Mesothelial cell of epicardium (in vitro differentiated cells): ENCODE measurements around the gene CASQ2. TPM values are rescaled to one million over a fixed set of nuclear protein-coding genes. Genes with fewer than 3 reads are reported as not detected.

ENCODE experiments used
- DNase-seq, 2 experiments: peaks; one replicate each; pipeline ENCODE4 v3.0.0; 2021; ENCODE audit warnings: low spot score in 2 of 2; ENCODE audit not compliant: unreplicated experiment in 2 of 2
- H3K27ac Mint-ChIP-seq: 2 replicates; pipeline ENCODE4 v1.8.0; 2021; ENCODE audit warnings: mixed read lengths
- H3K27me3 Mint-ChIP-seq: 2 replicates; pipeline ENCODE4 v1.8.0; 2021; ENCODE audit warnings: low read depth, mixed read lengths
- H3K36me3 Mint-ChIP-seq: 2 replicates; pipeline ENCODE4 v1.8.0; 2021; ENCODE audit warnings: mixed read lengths
- H3K4me1 Mint-ChIP-seq: 2 replicates; pipeline ENCODE4 v1.8.0; 2021; ENCODE audit warnings: mixed read lengths
- H3K4me3 Mint-ChIP-seq: 2 replicates; pipeline ENCODE4 v1.8.0; 2021; ENCODE audit warnings: mild to moderate bottlenecking, moderate library complexity, mixed read lengths
- H3K9me3 Mint-ChIP-seq: 2 replicates; pipeline ENCODE4 v1.8.0; 2021; ENCODE audit warnings: mixed read lengths
- total RNA-seq: library from RNA; stranded (reverse); gene quantifications from 3 replicates; pipeline ENCODE4 v1.2.1, GENCODE V29; 2021
- TF ChIP-seq, protein P1 (sequence below): fragments of 200-600 bp; sonication (generic); IDR thresholded peaks from one replicate; pipeline ENCODE4 v1.5.0; 2021; ENCODE audit warnings: antibody characterized with exemption; ENCODE audit not compliant: unreplicated experiment

The CASQ2 gene
- total RNA-seq, 1 donor from 2014 or later: 0.13 TPM

DNA sequence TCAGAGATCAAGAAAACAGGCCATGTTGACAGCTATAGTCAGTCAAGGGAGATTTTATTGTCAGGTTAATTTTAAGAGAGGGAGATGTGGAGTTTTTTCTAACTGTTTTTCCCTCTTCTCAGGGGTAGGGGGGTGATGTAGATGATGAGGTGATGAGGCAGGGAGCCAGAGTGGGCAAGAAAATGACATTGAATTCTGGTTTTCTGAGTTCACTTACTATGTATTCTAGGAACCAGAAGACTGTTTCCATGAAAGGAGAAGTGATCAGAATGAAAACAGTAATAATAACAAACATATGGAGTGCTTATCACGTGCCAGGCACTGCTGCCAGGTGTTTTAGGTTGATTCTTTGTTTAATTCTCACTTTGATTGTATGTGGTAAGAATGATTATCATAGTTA, 40.2 kb downstream of the CASQ2 start:
- TF ChIP-seq, protein P1, sequence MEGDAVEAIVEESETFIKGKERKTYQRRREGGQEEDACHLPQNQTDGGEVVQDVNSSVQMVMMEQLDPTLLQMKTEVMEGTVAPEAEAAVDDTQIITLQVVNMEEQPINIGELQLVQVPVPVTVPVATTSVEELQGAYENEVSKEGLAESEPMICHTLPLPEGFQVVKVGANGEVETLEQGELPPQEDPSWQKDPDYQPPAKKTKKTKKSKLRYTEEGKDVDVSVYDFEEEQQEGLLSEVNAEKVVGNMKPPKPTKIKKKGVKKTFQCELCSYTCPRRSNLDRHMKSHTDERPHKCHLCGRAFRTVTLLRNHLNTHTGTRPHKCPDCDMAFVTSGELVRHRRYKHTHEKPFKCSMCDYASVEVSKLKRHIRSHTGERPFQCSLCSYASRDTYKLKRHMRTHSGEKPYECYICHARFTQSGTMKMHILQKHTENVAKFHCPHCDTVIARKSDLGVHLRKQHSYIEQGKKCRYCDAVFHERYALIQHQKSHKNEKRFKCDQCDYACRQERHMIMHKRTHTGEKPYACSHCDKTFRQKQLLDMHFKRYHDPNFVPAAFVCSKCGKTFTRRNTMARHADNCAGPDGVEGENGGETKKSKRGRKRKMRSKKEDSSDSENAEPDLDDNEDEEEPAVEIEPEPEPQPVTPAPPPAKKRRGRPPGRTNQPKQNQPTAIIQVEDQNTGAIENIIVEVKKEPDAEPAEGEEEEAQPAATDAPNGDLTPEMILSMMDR: no peak
- Mint-ChIP-seq H3K27ac (peak overlapping the region; percentile 86), H3K9me3 (no peaks in the 10 kb centered on the region), H3K36me3 (no peaks in the 10 kb centered on the region), H3K4me1 (peaks cover 17% of the 10 kb centered on the region), H3K4me3 (no peak overlapping the region), H3K27me3 (no peaks in the 10 kb centered on the region)
- no peak for DNase-seq

DNA sequence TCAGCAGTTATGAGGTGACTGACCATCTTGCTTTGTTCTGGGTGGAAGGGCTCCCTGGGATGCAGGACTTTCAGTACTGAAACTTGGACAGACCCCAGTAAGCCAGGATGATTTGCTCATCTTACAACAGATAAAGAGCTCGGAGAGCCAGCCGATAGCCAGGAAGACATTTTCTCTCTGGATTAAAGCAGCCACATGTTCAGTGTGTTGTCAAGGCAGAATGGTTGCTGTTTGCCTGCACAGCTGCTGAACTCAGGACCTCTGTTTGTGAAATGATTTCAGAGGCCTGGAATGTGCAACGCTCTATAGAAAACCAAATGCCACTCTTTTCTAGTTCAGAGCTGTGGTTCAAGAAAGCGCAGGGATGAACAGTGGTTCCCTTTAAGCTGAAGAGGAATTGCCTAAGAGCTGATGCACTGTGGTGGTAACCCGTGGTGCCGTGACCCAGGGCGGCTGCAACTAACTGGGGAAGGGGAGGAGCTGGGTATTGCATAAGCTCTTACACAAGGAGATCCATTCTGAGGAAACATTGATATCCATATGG, 40.7 kb downstream of the CASQ2 start:
- Mint-ChIP-seq H3K4me3 (no peak overlapping the region), H3K36me3 (no peaks in the 10 kb centered on the region), H3K27me3 (no peaks in the 10 kb centered on the region), H3K27ac (peak overlapping the region; percentile 86), H3K9me3 (no peaks in the 10 kb centered on the region), H3K4me1 (peaks cover 17% of the 10 kb centered on the region)
- DNase-seq: no peak
- TF ChIP-seq, protein P1: no peak

DNA sequence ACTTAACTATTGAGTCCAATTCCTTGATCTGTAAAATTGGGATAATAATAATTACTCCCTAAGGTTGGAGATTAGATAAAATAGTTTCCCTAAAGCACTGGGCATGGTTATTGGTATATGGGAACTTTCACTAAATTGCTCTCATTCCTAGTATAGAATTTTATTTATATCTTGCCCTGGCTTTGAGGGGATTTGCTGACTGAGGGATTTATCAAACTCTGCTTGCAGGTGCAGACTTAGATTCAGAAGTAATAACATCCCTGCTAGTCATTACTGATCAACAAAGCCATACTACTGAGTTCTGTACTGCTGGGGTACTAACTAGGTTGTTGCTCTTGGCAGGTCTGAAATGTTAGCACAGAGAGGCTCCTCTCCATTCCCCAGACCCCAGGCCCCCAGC, 41.9 kb downstream of the CASQ2 start:
- H3K36me3 Mint-ChIP-seq: no peaks in the 10 kb centered on the region
- no peak overlapping the region for H3K27ac Mint-ChIP-seq
- no peaks in the 10 kb centered on the region for H3K9me3 Mint-ChIP-seq
- H3K4me3 Mint-ChIP-seq: no peak overlapping the region
- peaks cover 17% of the 10 kb centered on the region for H3K4me1 Mint-ChIP-seq
- DNase-seq: no peak
- H3K27me3 Mint-ChIP-seq: no peaks in the 10 kb centered on the region
- TF ChIP-seq, protein P1: no peak

DNA sequence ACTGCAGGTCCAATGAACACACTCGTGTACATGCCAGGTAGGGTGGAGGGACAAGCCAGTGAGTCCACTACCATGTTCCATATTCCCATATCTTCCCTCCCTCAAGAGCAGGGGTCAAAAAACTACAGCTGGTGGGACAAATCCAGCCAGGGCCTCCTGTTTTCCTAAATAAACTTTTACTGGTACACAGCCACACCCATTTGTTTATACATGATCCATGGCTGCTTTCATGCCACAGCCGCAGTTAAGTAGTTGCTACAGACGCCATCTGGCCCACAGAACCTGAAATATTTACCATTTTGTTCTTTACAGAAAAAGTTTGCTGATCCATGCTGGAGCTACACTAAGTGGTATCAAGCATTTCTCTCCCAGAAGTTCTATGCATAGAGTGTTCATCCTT, 42.4 kb downstream of the CASQ2 start:
- DNase-seq: no peak
- no peaks in the 10 kb centered on the region for H3K36me3 Mint-ChIP-seq
- H3K9me3 Mint-ChIP-seq: no peaks in the 10 kb centered on the region
- peaks cover 17% of the 10 kb centered on the region for H3K4me1 Mint-ChIP-seq
- H3K27ac Mint-ChIP-seq: peak overlapping the region; percentile 3
- H3K27me3 Mint-ChIP-seq: no peaks in the 10 kb centered on the region
- TF ChIP-seq, protein P1: no peak
- no peak overlapping the region for H3K4me3 Mint-ChIP-seq

DNA sequence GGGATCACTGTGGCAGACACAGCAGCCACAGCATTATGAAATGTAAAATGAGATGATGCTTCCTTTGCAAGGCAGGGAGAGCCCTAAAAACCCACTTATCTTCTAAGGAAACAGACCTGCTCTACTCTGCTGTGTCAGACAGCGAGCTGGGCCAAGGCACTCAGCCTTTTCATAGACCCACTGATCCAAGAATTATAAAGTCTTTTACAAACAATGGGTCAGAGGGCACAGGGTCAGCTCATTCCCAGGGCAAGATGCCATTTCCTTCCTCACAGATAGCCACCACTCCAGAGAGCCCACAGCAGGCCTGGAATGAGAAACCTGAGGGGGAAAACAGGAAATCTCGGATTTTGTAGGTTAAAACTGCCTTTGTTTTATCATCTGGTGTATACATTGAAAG, 42.9 kb downstream of the CASQ2 start:
- no peak for DNase-seq
- H3K36me3 Mint-ChIP-seq: no peaks in the 10 kb centered on the region
- no peak overlapping the region for H3K4me3 Mint-ChIP-seq
- peaks cover 17% of the 10 kb centered on the region for H3K4me1 Mint-ChIP-seq
- H3K9me3 Mint-ChIP-seq: no peaks in the 10 kb centered on the region
- TF ChIP-seq, protein P1: no peak
- H3K27ac Mint-ChIP-seq: no peak overlapping the region
- no peaks in the 10 kb centered on the region for H3K27me3 Mint-ChIP-seq

DNA sequence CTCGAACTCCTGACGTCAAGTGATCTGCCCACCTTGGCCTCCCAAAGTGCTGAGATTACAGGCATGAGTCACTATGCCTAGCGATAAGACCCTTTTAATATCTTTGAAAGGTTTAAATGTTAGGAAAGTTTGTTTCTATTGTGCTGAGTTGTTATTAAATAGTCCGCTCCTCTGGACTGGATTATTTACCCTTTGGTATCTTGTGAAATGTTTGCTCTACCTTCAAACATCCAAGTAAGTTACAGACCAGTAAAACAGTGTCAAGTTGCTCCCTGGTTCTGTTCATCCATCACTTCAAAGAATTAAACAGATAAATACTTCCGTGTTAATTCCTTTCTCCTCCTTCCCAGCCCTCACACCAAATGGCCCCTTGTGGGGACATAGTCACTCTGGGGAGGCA, 44.8 kb downstream of the CASQ2 start:
- TF ChIP-seq, protein P1: no peak
- no peak for DNase-seq
- H3K27me3 Mint-ChIP-seq: no peaks in the 10 kb centered on the region
- no peaks in the 10 kb centered on the region for H3K9me3 Mint-ChIP-seq
- H3K36me3 Mint-ChIP-seq: no peaks in the 10 kb centered on the region
- peaks cover 17% of the 10 kb centered on the region for H3K4me1 Mint-ChIP-seq
- H3K27ac Mint-ChIP-seq: no peak overlapping the region
- H3K4me3 Mint-ChIP-seq: no peak overlapping the region
